PC-3 (cell line): ENCODE measurements around the gene ZDHHC19.

Experiments used
- EZH2 ChIP-seq: fragments of 300-600 bp; sonication (generic); IDR thresholded peaks from one replicate; pipeline ENCODE4 v1.6.1; 2017; ENCODE audit warnings: antibody characterized with exemption, mild to moderate bottlenecking, low read length; ENCODE audit not compliant: unreplicated experiment
- TF ChIP-seq, protein P1 (sequence below): fragments of 300-600 bp; sonication (generic); conservative IDR thresholded peaks from 2 replicates; pipeline ENCODE4 v1.5.1; 2017; ENCODE audit warnings: antibody characterized with exemption, low read depth, mild to moderate bottlenecking, low read length

DNA sequence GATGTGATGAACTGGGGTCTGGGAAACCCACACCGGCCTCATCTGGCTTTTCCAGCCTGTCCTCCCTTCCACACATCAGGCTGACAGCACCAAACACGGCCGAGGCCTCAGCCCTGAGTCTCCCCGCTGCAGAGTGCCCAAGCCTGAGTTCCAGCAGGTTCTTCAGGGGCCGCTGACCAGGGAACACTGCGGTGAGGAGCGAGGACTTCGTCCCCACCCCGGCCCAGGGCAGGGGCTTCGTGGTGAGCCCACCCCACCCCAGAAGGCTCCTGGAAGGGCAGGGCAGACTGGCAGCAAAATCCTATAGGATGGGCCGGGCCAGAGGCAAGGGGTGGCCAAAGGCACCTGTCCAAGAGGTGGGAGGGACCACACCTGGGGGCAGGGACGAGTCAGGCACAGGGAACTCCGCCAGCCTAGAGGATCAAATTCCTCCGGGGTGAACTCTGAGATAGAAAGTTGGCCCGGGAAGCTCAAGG is 4.9 kb upstream of the ZDHHC19 start, which contains the start of gene SLC51A:
- TF ChIP-seq, protein P1, sequence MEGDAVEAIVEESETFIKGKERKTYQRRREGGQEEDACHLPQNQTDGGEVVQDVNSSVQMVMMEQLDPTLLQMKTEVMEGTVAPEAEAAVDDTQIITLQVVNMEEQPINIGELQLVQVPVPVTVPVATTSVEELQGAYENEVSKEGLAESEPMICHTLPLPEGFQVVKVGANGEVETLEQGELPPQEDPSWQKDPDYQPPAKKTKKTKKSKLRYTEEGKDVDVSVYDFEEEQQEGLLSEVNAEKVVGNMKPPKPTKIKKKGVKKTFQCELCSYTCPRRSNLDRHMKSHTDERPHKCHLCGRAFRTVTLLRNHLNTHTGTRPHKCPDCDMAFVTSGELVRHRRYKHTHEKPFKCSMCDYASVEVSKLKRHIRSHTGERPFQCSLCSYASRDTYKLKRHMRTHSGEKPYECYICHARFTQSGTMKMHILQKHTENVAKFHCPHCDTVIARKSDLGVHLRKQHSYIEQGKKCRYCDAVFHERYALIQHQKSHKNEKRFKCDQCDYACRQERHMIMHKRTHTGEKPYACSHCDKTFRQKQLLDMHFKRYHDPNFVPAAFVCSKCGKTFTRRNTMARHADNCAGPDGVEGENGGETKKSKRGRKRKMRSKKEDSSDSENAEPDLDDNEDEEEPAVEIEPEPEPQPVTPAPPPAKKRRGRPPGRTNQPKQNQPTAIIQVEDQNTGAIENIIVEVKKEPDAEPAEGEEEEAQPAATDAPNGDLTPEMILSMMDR = no peak
- no peak for TF ChIP-seq EZH2
